IgD-negative memory B cell (primary cell): Measurements from ENCODE around the gene SMIM3. TPM values are rescaled to one million over a fixed set of nuclear protein-coding genes. Genes with fewer than 3 reads are reported as not detected.
"Not testable (repeated sequence)": the region's sequence is repeated elsewhere in the genome, so short reads cannot be mapped to it uniquely, and the experiment has no call there.

Source experiments
- H3K27ac Mint-ChIP-seq, 3 donors: one replicate each; pipeline ENCODE4 v1.8.0; 2020 to 2022; ENCODE audit warnings: mild to moderate bottlenecking in 3 of 3, mixed read lengths in 3 of 3, moderate library complexity in 1 of 3
- H3K27me3 Mint-ChIP-seq: one replicate; pipeline ENCODE4 v1.8.0; 2021; ENCODE audit warnings: mixed read lengths
- H3K36me3 Mint-ChIP-seq: one replicate; pipeline ENCODE4 v1.8.0; 2020; ENCODE audit warnings: mild to moderate bottlenecking, mixed read lengths
- H3K4me1 Mint-ChIP-seq, 3 donors: one replicate each; pipeline ENCODE4 v1.8.0; 2020 to 2022; ENCODE audit warnings: mixed read lengths in 3 of 3, mild to moderate bottlenecking in 1 of 3
- H3K4me3 Mint-ChIP-seq, 4 donors: one replicate each; pipeline ENCODE4 v1.8.0; 2020 to 2022; ENCODE audit warnings: mild to moderate bottlenecking in 4 of 4, mixed read lengths in 4 of 4, moderate library complexity in 3 of 4
- H3K9me3 Mint-ChIP-seq, 3 donors: one replicate each; pipeline ENCODE4 v1.8.0; 2020 to 2021; ENCODE audit warnings: mixed read lengths in 3 of 3, mild to moderate bottlenecking in 1 of 3
- polyA plus RNA-seq: library from polyadenylated mRNA; unstranded; fragments of 300-500 nt; fragmentation: Illumina TruSeq; gene quantifications from one replicate; pipeline ENCODE4 v1.2.3, GENCODE V29; 2021

Gene SMIM3
- polyA plus RNA-seq, 1 donor from 2014 or later: 0.95 TPM

- Mint-ChIP-seq H3K9me3 (peaks cover 0 to 2% (median 0%) of the 10 kb centered on the region in 3 donors), H3K4me1 (peaks cover 9 to 16% (median 12%) of the 10 kb centered on the region in 3 donors), H3K4me3 (peak overlapping the region; percentile 6 to 95 (median 81)), H3K36me3 (no peaks in the 10 kb centered on the region), H3K27ac (peak overlapping the region in 2 of 3 donors; percentile 62 to 84), H3K27me3 (peaks cover 26% of the 10 kb centered on the region)
Measured at GRCh38 chr5:150779397-150780186, 1.0 kb downstream of the SMIM3 start.

GRCh38 chr5:150780187-150780692 is 1.7 kb downstream of the SMIM3 start:
- H3K27me3 Mint-ChIP-seq: peaks cover 25% of the 10 kb centered on the region
- H3K4me3 Mint-ChIP-seq: no peak overlapping the region
- H3K4me1 Mint-ChIP-seq: peaks cover 9 to 16% (median 12%) of the 10 kb centered on the region in 3 donors
- H3K27ac Mint-ChIP-seq: peak overlapping the region in 2 of 3 donors; percentile 51 to 84
- H3K36me3 Mint-ChIP-seq: no peaks in the 10 kb centered on the region
- peaks cover 0 to 2% (median 0%) of the 10 kb centered on the region in 3 donors for H3K9me3 Mint-ChIP-seq

- Mint-ChIP-seq H3K27me3 (peaks cover 24% of the 10 kb centered on the region), H3K4me1 (peaks cover 7 to 16% (median 9%) of the 10 kb centered on the region in 3 donors), H3K36me3 (no peaks in the 10 kb centered on the region), H3K4me3 (no peak overlapping the region), H3K9me3 (peaks cover 0 to 3% (median 0%) of the 10 kb centered on the region in 3 donors), H3K27ac (peak overlapping the region in 1 of 3 donors; percentile 51)
Measured at GRCh38 chr5:150780816-150781221, 2.3 kb downstream of the SMIM3 start.

GRCh38 chr5:150781706-150782614 is 3.4 kb downstream of the SMIM3 start:
- no peaks in the 10 kb centered on the region for H3K36me3 Mint-ChIP-seq
- H3K27me3 Mint-ChIP-seq: peaks cover 21% of the 10 kb centered on the region
- peak overlapping the region in 1 of 3 donors; percentile 11 for H3K27ac Mint-ChIP-seq
- peak overlapping the region in 1 of 4 donors; percentile 33 for H3K4me3 Mint-ChIP-seq
- H3K4me1 Mint-ChIP-seq: peaks cover 7 to 16% (median 9%) of the 10 kb centered on the region in 3 donors
- peaks cover 0 to 5% (median 0%) of the 10 kb centered on the region in 3 donors for H3K9me3 Mint-ChIP-seq

- Mint-ChIP-seq H3K4me3 (no peak overlapping the region), H3K27ac (no peak overlapping the region), H3K27me3 (peaks cover 13% of the 10 kb centered on the region), H3K9me3 (peaks cover 0 to 5% (median 0%) of the 10 kb centered on the region in 3 donors), H3K36me3 (peaks cover 2% of the 10 kb centered on the region), H3K4me1 (peaks cover 7 to 16% (median 8%) of the 10 kb centered on the region in 3 donors)
Measured at GRCh38 chr5:150782850-150783249, 4.3 kb downstream of the SMIM3 start.

- Mint-ChIP-seq H3K36me3 (peaks cover 2% of the 10 kb centered on the region), H3K4me1 (peaks cover 7 to 16% (median 8%) of the 10 kb centered on the region in 3 donors), H3K27ac (no peak overlapping the region), H3K27me3 (peaks cover 8% of the 10 kb centered on the region), H3K9me3 (peaks cover 0 to 5% (median 0%) of the 10 kb centered on the region in 3 donors), H3K4me3 (no peak overlapping the region)
Measured at GRCh38 chr5:150783422-150783928, 4.9 kb downstream of the SMIM3 start.

- peaks cover 2% of the 10 kb centered on the region for H3K36me3 Mint-ChIP-seq
- H3K4me3 Mint-ChIP-seq: no peak overlapping the region
- no peak overlapping the region for H3K27ac Mint-ChIP-seq
- peaks cover 0 to 4% (median 3%) of the 10 kb centered on the region in 3 donors for H3K4me1 Mint-ChIP-seq
- H3K9me3 Mint-ChIP-seq: peaks cover 0 to 5% (median 0%) of the 10 kb centered on the region in 3 donors
- peaks cover 13% of the 10 kb centered on the region for H3K27me3 Mint-ChIP-seq
Measured at GRCh38 chr5:150785950-150786349, 7.4 kb downstream of the SMIM3 start.

- Mint-ChIP-seq H3K27ac (no peak overlapping the region), H3K36me3 (peaks cover 2% of the 10 kb centered on the region), H3K4me1 (peaks cover 0 to 4% (median 3%) of the 10 kb centered on the region in 3 donors), H3K27me3 (peaks cover 19% of the 10 kb centered on the region), H3K4me3 (no peak overlapping the region), H3K9me3 (peaks cover 0 to 5% (median 0%) of the 10 kb centered on the region in 3 donors)
Measured at GRCh38 chr5:150786876-150787275, 8.3 kb downstream of the SMIM3 start.

- no peak overlapping the region for H3K4me3 Mint-ChIP-seq
- H3K36me3 Mint-ChIP-seq: peaks cover 2% of the 10 kb centered on the region
- H3K27me3 Mint-ChIP-seq: peaks cover 22% of the 10 kb centered on the region
- peaks cover 0 to 5% (median 0%) of the 10 kb centered on the region in 3 donors for H3K9me3 Mint-ChIP-seq
- H3K4me1 Mint-ChIP-seq: peaks cover 0 to 4% (median 3%) of the 10 kb centered on the region in 3 donors
- H3K27ac Mint-ChIP-seq: no peak overlapping the region
Measured at GRCh38 chr5:150787656-150788055, 9.1 kb downstream of the SMIM3 start.

GRCh38 chr5:150788977-150789376 is 10.4 kb downstream of the SMIM3 start:
- H3K36me3 Mint-ChIP-seq: peaks cover 2% of the 10 kb centered on the region
- no peak overlapping the region for H3K4me3 Mint-ChIP-seq
- peaks cover 0 to 2% (median 0%) of the 10 kb centered on the region in 3 donors for H3K9me3 Mint-ChIP-seq
- H3K27ac Mint-ChIP-seq: no peak overlapping the region
- no peaks in the 10 kb centered on the region for H3K4me1 Mint-ChIP-seq
- H3K27me3 Mint-ChIP-seq: peaks cover 24% of the 10 kb centered on the region

- Mint-ChIP-seq H3K27ac (no peak overlapping the region), H3K27me3 (peaks cover 24% of the 10 kb centered on the region)
Measured at GRCh38 chr5:150789450-150789849, 10.9 kb downstream of the SMIM3 start.

GRCh38 chr5:150789943-150790611 is 11.5 kb downstream of the SMIM3 start:
- H3K27me3 Mint-ChIP-seq: peaks cover 24% of the 10 kb centered on the region
- H3K27ac Mint-ChIP-seq: no peak overlapping the region
- no peak overlapping the region for H3K4me3 Mint-ChIP-seq
- peaks cover 2% of the 10 kb centered on the region for H3K36me3 Mint-ChIP-seq
- no peaks in the 10 kb centered on the region for H3K4me1 Mint-ChIP-seq
- H3K9me3 Mint-ChIP-seq: peaks cover 0 to 2% (median 0%) of the 10 kb centered on the region in 3 donors

More at GRCh38 chr5:150789450-150789849, 10.9 kb downstream of the SMIM3 start:
- peaks cover 0 to 2% (median 0%) of the 10 kb centered on the region in 3 donors for H3K9me3 Mint-ChIP-seq
- H3K4me1 Mint-ChIP-seq: no peaks in the 10 kb centered on the region
- no peak overlapping the region for H3K4me3 Mint-ChIP-seq
- peaks cover 2% of the 10 kb centered on the region for H3K36me3 Mint-ChIP-seq

- Mint-ChIP-seq H3K27ac (no peak overlapping the region), H3K27me3 (peaks cover 24% of the 10 kb centered on the region), H3K4me1 (no peaks in the 10 kb centered on the region), H3K4me3 (no peak overlapping the region), H3K9me3 (no peaks in the 10 kb centered on the region), H3K36me3 (peaks cover 2% of the 10 kb centered on the region)
Measured at GRCh38 chr5:150791536-150791935, 13.0 kb downstream of the SMIM3 start.

GRCh38 chr5:150793423-150793888 is 14.9 kb downstream of the SMIM3 start:
- H3K27me3 Mint-ChIP-seq: peaks cover 25% of the 10 kb centered on the region
- H3K27ac Mint-ChIP-seq, H3K4me1 Mint-ChIP-seq, H3K4me3 Mint-ChIP-seq, H3K9me3 Mint-ChIP-seq, H3K36me3 Mint-ChIP-seq: not testable (repeated sequence)
